Measurements from ENCODE around the gene GNL2. TPM values are rescaled to one million over a fixed set of nuclear protein-coding genes. Genes with fewer than 3 reads are reported as not detected.
"Not testable (repeated sequence)": the region's sequence is repeated elsewhere in the genome, so short reads cannot be mapped to it uniquely, and the experiment has no call there.

The GNL2 gene
- polyA plus RNA-seq, 3 donors, result 17.7 to 49.4 (median 46.7) TPM

DNA sequence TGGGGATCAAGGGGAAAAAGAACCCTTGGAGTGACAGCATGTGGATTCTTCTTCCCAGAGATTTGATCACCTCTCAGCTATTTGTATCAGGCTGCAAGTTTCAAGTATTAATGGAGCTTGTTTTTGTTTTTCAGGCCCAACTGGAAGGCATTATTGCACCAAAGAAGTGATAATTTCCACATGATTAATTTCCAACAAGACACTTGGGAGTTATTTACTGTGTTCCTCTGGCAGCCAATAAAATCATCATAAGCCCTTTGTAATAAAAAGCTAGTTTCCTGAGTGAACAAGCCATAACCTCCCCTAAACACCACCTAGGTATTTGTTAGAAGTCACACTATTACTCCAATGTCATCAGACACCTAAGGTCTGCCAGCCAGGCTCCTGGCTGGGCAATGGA is 30.8 kb downstream of the GNL2 start:
- no peak overlapping the region for H3K27ac ChIP-seq (ENCODE audit: low read depth, low read length)

DNA sequence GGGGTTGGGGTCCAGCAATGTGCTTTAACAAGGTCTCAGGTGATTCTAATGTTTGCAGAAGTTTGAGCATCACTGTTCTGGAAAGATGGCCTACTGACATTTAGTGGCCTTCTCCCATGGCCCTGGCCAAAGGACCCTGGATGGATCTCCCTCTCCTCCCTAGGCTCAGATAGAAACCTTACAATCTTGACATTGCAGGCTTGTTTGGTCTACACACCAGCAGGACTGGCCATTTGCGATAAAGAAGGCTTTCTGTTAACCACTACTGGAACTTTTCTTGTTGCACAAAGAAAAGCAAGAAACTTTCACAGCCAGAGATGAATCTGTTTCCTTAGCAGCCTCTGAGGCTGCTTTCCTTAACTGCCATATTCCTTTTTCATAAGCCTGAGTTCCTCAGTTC is 32.8 kb downstream of the GNL2 start:
- 86 to 96% (median 96%) methylated on average over 1 of the region's 1 CpG for WGBS, 3 donors

DNA sequence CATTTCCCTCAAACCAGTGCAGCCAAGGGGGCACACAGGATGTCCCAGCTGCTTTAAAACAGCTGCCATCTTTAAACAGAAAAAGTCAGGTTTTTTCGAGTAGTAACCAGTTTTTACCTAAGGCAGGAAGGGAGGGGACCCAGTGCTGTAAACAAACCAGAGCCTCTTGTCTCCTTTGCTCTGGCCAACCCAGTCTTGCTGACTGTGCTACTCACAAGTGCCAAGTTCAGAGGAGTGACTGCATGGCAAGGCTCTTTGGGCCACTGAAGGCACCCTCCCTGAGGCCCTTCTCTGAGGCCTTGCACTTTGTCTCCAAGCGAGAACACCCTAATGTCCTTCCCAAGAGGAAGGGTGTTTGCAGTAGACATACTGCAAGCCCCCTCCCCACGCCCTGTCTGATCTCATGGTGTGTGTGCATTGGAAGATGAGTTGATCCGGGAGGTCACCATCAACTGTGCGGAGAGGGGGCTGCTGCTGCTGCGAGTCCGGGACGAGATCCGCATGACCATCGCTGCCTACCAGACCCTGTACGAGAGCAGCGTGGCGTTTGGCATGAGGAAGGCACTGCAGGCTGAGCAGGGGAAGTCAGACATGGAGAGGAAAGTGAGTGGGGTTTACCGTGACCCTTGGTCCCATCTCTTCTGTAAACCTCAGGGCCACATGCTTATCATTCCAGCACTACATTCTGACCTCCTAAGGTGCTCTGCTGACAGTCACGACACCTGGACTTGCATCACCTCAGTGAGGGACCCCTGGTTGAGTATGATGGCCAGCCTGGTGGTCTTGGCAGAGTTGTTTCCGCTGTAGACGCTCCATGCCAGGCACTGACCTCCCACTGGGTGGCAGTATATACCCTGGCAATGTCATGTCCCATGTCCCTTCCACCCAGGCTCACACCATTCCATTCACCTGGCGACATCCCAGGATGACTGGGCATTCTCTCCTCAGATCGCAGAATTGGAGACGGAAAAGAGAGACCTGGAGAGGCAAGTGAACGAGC is 34.3 kb downstream of the GNL2 start:
- 92 to 95% (median 92%) methylated on average over 21 of the region's 21 CpGs for WGBS, 3 donors
- no peak overlapping the region for H3K27ac ChIP-seq (ENCODE audit: low read depth, low read length)

More for the DNA sequence above, 32.8 kb downstream of the GNL2 start:
- H3K27ac ChIP-seq (ENCODE audit: low read depth, low read length), result no peak overlapping the region

DNA sequence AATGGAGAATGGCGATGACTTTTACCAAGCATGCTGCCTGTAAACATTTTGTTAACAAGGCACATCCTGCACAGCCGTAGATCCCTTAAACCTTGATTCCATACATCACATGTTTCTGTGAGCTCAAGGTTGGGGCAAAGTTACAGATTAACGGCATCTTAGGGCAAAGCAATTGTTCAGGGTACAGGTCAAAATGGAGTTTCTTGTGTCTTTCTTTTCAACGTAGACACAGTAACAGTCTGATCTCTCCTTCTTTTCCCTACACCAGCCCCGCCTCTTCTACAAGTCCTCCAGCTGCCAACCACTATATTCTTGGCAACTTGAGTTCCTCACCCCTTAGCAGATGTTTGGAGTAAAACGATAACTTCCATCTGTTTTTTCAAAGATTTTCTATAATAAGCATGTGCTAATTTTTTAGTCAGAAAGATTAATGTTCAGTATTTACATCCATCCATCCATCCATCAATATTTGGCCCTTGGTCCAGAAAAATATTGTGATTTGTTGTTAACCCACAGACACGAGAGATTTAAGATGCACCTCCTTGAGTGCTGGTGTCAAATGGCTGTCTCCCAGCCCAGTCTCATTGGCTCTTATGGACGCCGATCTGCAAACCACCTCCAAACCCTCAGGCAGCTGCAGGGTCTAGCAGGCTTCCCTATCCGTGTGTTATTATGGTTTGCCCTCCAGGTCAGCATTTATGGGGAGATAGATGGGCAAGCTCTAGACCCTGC is 35.2 kb downstream of the GNL2 start:
- H3K27ac ChIP-seq (ENCODE audit: low read depth, low read length), result no peak overlapping the region
- WGBS, 3 donors, result 81 to 82% (median 82%) methylated on average over 10 of the region's 10 CpGs

DNA sequence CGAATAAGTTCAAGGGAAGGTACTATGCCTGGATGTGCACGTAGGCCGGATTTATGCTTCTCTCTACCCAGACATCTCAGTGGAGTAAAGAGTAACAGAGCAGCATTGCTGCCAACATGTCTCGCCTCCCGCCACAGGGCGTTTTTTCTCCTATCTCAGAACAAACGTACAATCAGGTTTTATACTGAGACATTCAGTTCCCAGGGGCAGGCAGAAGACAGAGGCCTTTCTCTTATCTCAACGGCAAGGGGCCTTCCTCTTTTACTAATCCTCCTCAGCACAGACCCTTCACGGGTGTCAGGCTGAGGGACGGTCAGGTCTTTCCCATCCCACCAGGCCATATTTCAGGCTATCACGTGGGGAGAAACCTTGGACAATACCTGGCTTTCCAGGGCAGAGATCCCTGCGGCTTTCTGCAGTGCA is 35.8 kb downstream of the GNL2 start:
- H3K27ac ChIP-seq (ENCODE audit: low read depth, low read length), result not testable (repeated sequence)
- 53 to 76% (median 76%) methylated on average over 12 of the region's 12 CpGs for WGBS, 3 donors

DNA sequence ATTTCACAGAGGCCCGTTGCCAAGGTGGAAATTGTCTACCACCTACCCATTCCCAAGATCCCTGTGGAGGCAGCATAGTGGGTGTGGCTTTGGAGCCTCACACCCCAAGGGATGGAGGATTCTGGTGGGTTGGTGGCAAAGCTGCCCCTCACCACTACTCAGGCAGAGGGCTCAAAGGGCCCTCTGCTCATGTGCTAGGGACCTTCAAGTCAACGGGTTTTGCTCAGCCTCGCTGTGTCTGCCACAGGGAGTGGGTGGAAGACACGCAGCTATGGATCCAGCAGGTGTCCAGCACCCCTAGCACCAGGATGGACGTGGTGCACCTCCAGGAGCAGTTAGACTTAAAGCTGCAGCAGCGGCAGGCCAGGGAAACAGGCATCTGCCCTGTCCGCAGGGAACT is 36.7 kb downstream of the GNL2 start:
- H3K27ac ChIP-seq (ENCODE audit: low read depth, low read length), result no peak overlapping the region
- WGBS, 3 donors, result 87 to 92% (median 92%) methylated on average over 7 of the region's 7 CpGs

DNA sequence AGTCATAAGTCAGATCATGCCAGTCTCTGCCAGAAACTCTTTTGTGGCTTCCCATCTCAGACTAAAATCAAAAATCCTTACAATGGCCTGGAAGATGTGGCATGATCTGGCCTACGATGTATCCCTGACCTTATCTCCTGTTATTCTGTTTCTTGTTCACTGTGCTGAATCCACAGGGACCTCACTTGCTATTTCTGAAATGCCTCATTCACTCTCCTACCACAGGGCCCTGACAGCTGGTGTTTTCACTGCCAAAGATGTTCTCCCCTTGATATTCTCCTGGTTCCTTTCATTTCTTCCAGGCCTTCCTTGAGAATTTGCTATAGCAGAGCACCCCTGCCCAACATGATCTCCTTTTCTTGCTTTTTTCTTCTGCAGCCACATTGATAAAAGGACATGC is 37.3 kb downstream of the GNL2 start:
- no peak overlapping the region for H3K27ac ChIP-seq (ENCODE audit: low read depth, low read length)
- WGBS, 3 donors, result 81 to 91% (median 88%) methylated on average over 1 of the region's 1 CpG

DNA sequence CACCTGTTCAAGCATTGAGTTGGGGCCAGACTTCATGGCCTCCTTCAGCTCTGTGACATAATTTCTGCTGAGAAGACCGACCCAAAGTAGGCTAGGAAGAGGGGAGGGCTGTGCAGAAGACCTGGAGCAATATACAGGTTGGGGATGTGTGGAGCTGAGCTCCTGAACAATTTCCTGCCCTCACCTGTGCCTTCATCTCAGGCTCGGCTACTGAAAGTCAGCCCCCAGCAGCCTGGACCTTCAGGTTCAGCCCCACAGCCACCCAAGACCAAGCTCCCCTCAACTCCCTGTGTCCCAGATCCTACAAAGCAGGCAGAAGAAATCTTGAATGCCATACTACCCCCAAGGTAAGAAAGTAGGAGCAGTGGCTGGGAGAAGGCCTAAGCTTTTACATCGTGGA is 38.3 kb downstream of the GNL2 start:
- H3K27ac ChIP-seq (ENCODE audit: low read depth, low read length), result peak overlapping the region; percentile 36
- WGBS, 3 donors, result 53 to 91% (median 83%) methylated on average over 3 of the region's 3 CpGs

DNA sequence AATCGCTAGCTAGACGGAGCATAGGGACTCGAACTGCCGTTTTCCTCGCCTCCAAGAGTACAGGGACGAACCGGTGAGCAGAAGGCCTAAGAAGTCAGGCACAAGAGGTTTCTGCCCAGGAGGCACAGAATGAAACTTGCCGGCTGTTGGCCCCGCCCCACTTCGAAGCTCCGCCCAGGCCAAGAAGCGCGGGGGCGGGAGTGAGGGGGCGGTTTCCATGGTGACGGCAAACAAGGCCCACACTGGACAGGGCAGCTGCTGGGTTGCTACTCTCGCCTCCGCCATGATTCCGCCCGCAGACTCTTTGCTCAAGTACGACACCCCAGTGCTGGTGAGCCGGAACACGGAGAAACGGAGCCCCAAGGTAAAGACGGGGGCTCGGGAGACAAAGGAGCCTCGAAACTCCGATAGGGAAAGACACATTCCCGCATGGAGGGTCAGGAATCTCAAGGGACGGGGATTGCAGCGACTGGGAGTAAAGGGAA is 39.0 kb downstream of the GNL2 start, which contains the start of gene DNALI1:
Gene DNALI1 (plus strand): TSS at position 229 of the 485 bp plus-strand sequence. CDS start 55 bp downstream, at position 284.
- peak within 1 kb of the TSS; percentile 36 for H3K27ac ChIP-seq (ENCODE audit: low read depth, low read length)
- 5 to 23% (median 19%) methylated on average over 31 of the region's 31 CpGs for WGBS, 3 donors

DNA sequence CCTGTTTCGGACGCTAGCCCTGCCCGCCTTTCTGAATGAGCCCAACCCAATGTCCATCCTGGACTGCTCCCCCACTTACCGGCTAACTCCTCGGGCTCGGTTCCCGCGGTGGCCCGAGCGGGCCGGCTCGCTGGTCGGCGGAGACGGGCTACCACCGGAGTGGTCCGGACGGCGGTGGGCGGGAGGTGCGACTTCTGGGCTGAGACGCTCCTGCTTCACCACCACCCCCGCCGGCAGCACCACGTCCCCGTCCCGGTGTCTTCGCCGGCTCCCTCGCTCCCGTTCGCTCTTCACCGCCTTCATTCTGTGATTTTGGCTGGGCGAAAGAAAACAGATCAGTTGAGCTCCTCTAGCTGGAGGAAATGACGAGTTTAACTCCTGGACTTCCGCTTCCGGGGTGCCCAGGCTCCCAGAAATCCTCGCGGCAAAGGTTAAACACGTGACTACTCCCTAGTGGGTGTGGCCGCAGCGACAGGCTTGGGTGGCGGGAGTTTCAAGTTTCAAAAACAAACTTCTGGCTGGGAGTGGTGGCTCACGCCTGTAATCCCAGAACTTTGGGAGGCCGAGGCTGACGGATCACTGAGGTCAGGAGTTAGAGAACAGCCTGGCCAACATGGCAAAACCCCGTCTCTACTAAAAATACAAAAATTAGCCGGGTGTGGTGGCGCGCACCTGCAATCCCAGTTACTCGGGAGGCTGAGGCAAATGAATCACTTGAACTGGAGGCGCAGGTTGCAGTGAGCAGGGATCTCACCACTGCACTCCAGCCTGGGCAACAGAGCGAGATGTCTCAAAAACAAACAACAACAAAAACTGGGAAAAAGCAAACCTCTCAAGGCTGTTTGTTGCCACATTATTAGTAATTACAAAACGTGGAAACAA is 41.6 kb downstream of the GNL2 start, which contains the start of gene SNIP1:
Gene SNIP1 (minus strand): TSS at position 367 of the 882 bp plus-strand sequence. CDS start 64 bp downstream, at position 303.
- WGBS, 3 donors, result 12 to 14% (median 12%) methylated on average over 54 of the region's 54 CpGs
- H3K27ac ChIP-seq (ENCODE audit: low read depth, low read length), result peak within 1 kb of the TSS; percentile 24

DNA sequence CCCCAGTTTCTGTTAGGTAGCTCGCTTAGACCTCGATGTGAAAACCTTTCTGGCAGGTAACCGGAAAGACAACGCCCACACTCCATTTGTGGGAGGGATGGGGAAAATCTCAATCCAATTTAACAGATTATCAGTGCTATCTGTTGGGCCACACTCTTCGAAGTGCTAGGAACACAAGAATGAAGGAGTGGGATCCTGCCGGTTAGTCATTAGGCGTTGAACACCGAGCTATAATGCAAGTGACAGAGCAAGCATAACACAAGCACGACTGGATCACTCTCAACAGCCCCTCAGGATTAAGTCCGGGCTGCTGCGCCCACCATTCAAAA is 42.2 kb downstream of the GNL2 start:
- WGBS, 3 donors, result 2 to 4% (median 3%) methylated on average over 11 of the region's 11 CpGs
- no peak overlapping the region for H3K27ac ChIP-seq (ENCODE audit: low read depth, low read length)

DNA sequence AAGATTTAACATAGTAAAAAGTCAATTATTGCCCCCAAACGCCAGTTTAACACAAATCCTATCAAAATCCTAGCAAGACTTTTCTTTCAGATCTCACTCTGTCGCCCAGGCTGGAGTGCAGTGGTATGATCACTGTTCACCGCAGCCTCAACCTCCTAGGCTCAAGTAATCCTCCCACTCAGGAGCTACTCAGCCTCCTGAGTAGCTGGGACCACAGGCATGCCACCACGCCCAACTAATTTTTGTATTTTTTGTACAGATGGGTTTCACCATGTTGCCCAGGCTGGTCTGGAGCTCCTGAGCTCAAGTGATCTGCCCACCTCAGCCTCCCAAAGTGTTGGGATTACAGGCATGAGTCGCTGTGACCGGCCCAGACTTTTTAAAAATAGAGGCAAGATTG is 46.4 kb downstream of the GNL2 start:
- no peak overlapping the region for H3K27ac ChIP-seq (ENCODE audit: low read depth, low read length)
- 88 to 93% (median 93%) methylated on average over 6 of the region's 6 CpGs for WGBS, 3 donors

DNA sequence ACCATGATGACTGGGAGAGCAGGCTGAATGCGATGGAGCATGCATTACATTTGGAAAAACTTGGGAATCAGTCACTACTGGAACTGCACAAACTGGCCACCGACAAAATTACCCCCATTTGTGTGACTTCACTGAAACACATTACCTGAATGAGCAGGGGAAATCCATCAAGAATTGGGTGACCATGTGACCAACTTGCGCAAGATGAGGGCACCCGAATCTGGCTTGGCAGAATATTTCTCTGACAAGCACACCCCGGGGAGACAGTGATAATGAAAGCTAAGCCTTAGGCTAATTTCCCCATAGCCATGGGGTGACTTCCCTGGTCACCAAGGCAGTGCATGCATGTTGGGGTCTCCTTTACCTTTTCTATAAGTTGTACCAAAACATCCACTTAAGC is 50.7 kb downstream of the GNL2 start:
- no peak overlapping the region for H3K27ac ChIP-seq (ENCODE audit: low read depth, low read length)
- WGBS, 3 donors, result 71 to 82% (median 73%) methylated on average over 5 of the region's 5 CpGs

DNA sequence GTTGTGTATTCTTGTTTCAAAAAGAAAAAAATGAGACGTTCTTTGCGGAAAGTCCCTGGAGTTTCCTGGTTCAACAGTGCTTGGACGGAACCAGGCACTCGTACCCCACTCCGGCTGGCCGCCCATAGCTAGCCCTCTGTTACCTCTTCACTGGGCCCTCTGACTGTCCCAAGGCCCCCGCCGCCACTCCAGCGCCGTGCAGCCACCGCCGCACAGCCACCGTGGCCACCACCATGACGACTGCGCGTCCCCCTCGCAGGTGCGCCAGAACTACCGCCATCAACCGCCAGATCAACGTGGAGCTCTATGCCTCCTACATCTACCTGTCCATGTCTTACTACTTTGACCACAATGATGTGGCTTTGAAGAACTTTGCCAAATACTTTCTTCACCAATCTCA is 51.2 kb downstream of the GNL2 start:
- no peak overlapping the region for H3K27ac ChIP-seq (ENCODE audit: low read depth, low read length)
- WGBS, 3 donors, result 95 to 98% (median 98%) methylated on average over 21 of the region's 21 CpGs

DNA sequence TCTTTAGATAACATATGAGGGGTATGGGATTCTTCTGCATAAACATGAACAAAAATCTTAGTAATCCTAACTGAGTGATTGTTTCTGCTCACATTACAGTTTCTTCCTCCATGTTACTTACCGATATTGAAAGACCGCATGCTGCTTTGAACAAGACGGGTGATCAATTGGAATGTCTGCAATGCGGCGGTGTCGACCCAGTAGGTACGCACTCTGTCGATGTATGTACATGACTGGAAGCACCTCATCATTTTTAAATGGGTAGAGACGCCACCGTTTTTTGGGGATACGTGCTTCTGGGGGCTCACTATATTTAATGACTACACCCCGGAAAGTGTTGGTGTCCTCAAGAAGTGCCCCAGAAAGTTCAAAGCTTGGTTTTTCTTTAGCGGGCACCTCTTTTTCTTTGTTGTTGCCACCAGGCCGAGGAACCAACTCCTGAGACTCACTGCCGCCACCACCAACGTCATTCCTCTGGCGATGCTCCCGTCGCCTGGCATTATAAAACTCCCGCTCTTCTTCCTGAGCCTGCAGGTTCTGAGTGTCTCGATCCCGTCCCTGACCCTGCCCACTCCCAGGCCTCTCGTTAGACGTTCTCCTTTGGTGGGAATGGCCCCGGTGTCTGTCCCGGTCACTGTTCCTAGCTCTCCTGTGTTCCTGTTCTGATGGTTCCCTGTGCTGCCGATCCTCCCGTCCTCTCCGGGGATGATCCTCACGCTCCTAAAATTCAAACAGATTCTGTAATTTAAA is 55.5 kb downstream of the GNL2 start:
- 94 to 95% (median 95%) methylated on average over 30 of the region's 30 CpGs for WGBS, 3 donors
- no peak overlapping the region for H3K27ac ChIP-seq (ENCODE audit: low read depth, low read length)

DNA sequence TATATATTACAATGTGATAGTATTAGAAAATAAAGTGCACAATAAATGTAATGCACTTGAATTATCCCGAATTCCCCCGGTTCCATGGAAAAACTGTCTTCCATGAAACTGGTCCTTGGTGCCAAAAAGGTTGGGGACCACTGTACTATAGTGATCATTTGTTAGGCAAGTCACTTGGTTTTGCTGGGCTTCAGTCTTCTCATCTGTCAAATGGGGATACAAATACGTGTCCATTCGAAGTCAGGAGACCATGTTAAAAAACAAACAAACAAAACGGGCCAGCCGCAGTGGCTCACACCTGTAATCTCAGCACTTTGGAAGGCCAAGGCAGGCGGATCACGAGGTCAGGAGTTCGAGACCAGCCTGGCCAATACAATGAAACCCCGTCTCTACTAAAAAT is 56.6 kb downstream of the GNL2 start:
- H3K27ac ChIP-seq (ENCODE audit: low read depth, low read length), result not testable (repeated sequence)
- 93 to 97% (median 95%) methylated on average over 10 of the region's 10 CpGs for WGBS, 3 donors

DNA sequence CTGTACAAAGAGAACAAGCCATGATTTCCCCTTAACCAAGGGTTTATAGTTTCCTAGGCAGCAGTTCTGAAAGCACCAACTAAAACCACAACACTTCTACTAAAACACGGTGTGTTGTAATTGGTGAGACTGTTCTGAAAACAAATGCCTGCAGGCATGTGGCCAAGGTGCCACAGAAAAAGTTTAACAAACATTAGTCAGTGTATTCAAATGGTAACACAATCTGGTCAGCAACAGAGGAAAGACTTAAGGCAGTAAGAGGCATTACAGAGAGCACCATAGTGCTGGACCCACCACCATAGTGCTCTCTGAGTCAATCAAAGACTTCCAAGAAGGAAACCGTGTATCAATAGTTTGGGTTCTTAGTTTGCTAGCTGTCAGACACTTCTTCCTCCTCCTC is 58.4 kb downstream of the GNL2 start:
- 73 to 89% (median 84%) methylated on average over 2 of the region's 2 CpGs for WGBS, 3 donors
- no peak overlapping the region for H3K27ac ChIP-seq (ENCODE audit: low read depth, low read length)

All from adipose tissue (tissue), 3 donors.